ENCODE data around the gene PGS1.

The PGS1 gene

GRCh38 chr17:78407387-78408000 is 29.0 kb downstream of the PGS1 start:
- no peaks in the 10 kb centered on the region for H3K36me3 ChIP-seq (ENCODE audit: low read length)

GRCh38 chr17:78408476-78409050 is 30.1 kb downstream of the PGS1 start:
- Histone ChIP-seq H3K27ac (ENCODE audit: low read depth, low read length) (no peak overlapping the region), H3K4me3 (ENCODE audit: insufficient read depth, low read length, poor library complexity, severe bottlenecking) (no peak overlapping the region), H3K36me3 (ENCODE audit: low read length) (no peaks in the 10 kb centered on the region), H3K9ac (ENCODE audit: low read length) (no peak overlapping the region), H4K20me1 (ENCODE audit: low read depth, low read length) (no peaks in the 10 kb centered on the region), H2AFZ (ENCODE audit: low read depth, low read length, severe bottlenecking) (no peak overlapping the region), H3K9me2 (replicated peaks; ENCODE audit: insufficient read depth, low read length) (no peaks in the 10 kb centered on the region), H3K9me3 (ENCODE audit: insufficient read depth, low read length) (no peaks in the 10 kb centered on the region), H3K4me2 (ENCODE audit: low read depth, low read length, poor library complexity, severe bottlenecking) (no peak overlapping the region), H3K27me3 (ENCODE audit: low read length) (no peaks in the 10 kb centered on the region), H3K79me2 (ENCODE audit: insufficient read depth, low read length) (peaks cover 5% of the 10 kb centered on the region; the same call in 1 of the 2 replicates), H3F3A (ENCODE audit: insufficient read depth) (no peaks in the 10 kb centered on the region)
- TF ChIP-seq EZH2phosphoT487 (conservative IDR thresholded peaks at IDR 0.05; ENCODE audit: low read length): no peak
- no peak for TF ChIP-seq CTCF (IDR thresholded peaks at IDR 0.05; ENCODE audit: insufficient read depth, low read length, poor library complexity, severe bottlenecking)

More at GRCh38 chr17:78407387-78408000, 29.0 kb downstream of the PGS1 start:
- no peak overlapping the region for H3K9ac ChIP-seq (ENCODE audit: low read length)
- no peak overlapping the region for H2AFZ ChIP-seq (ENCODE audit: low read depth, low read length, severe bottlenecking)
- H3K79me2 ChIP-seq (ENCODE audit: insufficient read depth, low read length): peaks cover 5% of the 10 kb centered on the region; the same call in 1 of the 2 replicates
- H3K4me3 ChIP-seq (ENCODE audit: insufficient read depth, low read length, poor library complexity, severe bottlenecking): no peak overlapping the region
- H3K4me2 ChIP-seq (ENCODE audit: low read depth, low read length, poor library complexity, severe bottlenecking): no peak overlapping the region
- no peaks in the 10 kb centered on the region for H4K20me1 ChIP-seq (ENCODE audit: low read depth, low read length)
- no peaks in the 10 kb centered on the region for H3K9me3 ChIP-seq (ENCODE audit: insufficient read depth, low read length)
- H3K9me2 ChIP-seq (replicated peaks; ENCODE audit: insufficient read depth, low read length): no peaks in the 10 kb centered on the region
- TF ChIP-seq EZH2phosphoT487 (conservative IDR thresholded peaks at IDR 0.05; ENCODE audit: low read length) (no peak), CTCF (IDR thresholded peaks at IDR 0.05; ENCODE audit: insufficient read depth, low read length, poor library complexity, severe bottlenecking) (no peak)
- H3K27ac ChIP-seq (ENCODE audit: low read depth, low read length): no peak overlapping the region
- H3K27me3 ChIP-seq (ENCODE audit: low read length): no peaks in the 10 kb centered on the region
- H3F3A ChIP-seq (ENCODE audit: insufficient read depth): no peaks in the 10 kb centered on the region

GRCh38 chr17:78409191-78409928 is 30.9 kb downstream of the PGS1 start:
- Histone ChIP-seq H4K20me1 (ENCODE audit: low read depth, low read length) (no peaks in the 10 kb centered on the region), H3K9ac (ENCODE audit: low read length) (no peak overlapping the region), H3K36me3 (ENCODE audit: low read length) (no peaks in the 10 kb centered on the region), H3K27me3 (ENCODE audit: low read length) (no peaks in the 10 kb centered on the region), H2AFZ (ENCODE audit: low read depth, low read length, severe bottlenecking) (no peak overlapping the region), H3F3A (ENCODE audit: insufficient read depth) (no peaks in the 10 kb centered on the region), H3K9me3 (ENCODE audit: insufficient read depth, low read length) (no peaks in the 10 kb centered on the region), H3K79me2 (ENCODE audit: insufficient read depth, low read length) (peaks cover 5% of the 10 kb centered on the region; the same call in 1 of the 2 replicates), H3K9me2 (replicated peaks; ENCODE audit: insufficient read depth, low read length) (no peaks in the 10 kb centered on the region), H3K27ac (ENCODE audit: low read depth, low read length) (no peak overlapping the region), H3K4me2 (ENCODE audit: low read depth, low read length, poor library complexity, severe bottlenecking) (no peak overlapping the region), H3K4me3 (ENCODE audit: insufficient read depth, low read length, poor library complexity, severe bottlenecking) (no peak overlapping the region)
- TF ChIP-seq CTCF (IDR thresholded peaks at IDR 0.05; ENCODE audit: insufficient read depth, low read length, poor library complexity, severe bottlenecking) (no peak), EZH2phosphoT487 (conservative IDR thresholded peaks at IDR 0.05; ENCODE audit: low read length) (no peak)
